HG03064 (cell line): ENCODE results near the gene GGT7.
"Not testable (repeated sequence)": the region's sequence is repeated elsewhere in the genome, so short reads cannot be mapped to it uniquely, and the experiment has no call there.

Source experiments
- ATAC-seq: cut with Tn5 transposase; IDR thresholded peaks from one replicate; pipeline ENCODE4 v1.9.1; 2021; ENCODE audit warnings: low read depth; ENCODE audit not compliant: unreplicated experiment

Gene GGT7

DNA sequence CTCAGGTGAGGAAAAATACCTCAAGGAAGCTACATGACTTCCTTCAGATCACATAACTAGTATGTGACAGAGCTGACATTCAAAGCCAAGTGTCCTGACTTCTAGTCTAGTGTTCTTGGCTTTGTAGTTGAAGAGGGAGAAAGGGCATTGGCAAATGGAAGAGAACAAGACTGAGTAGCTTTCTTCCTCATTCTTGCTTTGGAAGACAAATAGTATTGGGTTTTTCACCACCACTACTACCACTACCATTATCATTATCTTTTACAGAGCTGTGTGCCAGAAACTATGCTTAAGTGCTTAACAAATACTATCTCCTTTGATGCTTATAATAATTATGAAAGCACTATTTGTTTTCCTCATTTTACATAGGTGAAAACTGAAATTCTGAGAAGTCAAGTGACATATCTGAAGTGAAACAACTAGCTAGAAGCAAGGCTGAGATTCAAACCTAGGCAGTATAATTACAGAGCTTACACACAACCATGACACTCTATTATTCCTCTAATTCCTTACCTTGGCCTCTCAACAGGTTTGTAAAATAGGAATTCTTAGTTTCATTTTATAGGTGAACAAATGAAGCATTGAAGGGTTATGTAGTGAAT, 10.5 kb upstream of the GGT7 start:
- ATAC-seq: no peak

DNA sequence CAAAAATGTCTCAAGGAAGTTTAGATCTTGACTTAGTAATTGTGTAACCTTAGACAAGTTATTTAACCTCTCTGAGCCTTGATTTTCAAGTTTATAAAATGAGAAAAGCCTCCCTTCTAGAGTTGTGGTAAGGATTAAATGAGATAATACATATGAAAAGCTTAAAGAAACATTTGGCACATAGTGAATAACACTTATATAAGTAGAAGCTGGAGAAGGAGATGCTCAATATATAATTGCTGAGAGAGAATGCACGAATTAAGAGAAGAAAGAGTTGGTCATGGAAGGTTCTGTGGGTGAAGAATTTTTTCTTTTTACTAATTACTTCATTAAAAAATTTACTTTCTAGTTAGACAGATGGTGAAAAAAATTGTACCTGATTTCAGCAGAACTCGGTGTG, 9.0 kb upstream of the GGT7 start:
- ATAC-seq: no peak

- ATAC-seq: not testable (repeated sequence)
These were observed 8.3 kb upstream of the GGT7 start for GRCh38 chr20:34880971-34881370.

DNA sequence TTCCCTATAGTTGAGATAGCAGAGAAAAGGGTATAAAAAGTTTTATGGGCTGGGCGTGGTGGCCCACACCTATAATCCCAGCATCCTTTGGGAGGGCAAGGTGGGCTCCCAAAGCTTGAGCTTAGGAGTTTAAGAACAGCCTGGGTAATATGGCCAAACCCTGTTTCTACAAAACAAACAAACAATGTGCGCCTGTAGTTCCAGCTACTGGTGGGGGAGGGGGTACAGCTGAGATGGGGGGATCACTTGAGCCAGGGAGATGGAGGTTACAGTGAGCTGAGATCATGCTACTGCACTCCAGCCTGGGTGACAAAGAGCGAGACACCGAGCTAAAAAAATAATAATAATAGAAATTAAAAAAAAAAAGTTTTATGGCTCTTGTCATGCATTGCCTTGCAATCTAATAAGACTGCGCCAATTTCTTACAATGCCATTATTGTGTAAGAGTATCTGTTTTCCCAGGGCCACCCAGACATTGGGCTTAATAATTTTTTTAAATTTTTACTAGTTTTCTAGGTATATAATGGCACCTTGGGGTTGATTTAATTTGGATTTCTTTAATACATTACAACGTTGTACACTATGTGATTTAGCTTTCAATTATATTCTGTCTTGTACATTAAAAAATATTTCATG, 7.7 kb upstream of the GGT7 start:
- ATAC-seq: no peak

- peak; percentile 51 for ATAC-seq
These were observed 4.0 kb upstream of the GGT7 start, which contains the start of gene ACSS2 for GRCh38 chr20:34876406-34877282. Gene ACSS2, plus strand, starts transcription at chr20:34876612. Its CDS starts 34 bp downstream, at chr20:34876646.

GRCh38 chr20:34875642-34876405, 3.2 kb upstream of the GGT7 start:
- peak; percentile 52 for ATAC-seq

DNA sequence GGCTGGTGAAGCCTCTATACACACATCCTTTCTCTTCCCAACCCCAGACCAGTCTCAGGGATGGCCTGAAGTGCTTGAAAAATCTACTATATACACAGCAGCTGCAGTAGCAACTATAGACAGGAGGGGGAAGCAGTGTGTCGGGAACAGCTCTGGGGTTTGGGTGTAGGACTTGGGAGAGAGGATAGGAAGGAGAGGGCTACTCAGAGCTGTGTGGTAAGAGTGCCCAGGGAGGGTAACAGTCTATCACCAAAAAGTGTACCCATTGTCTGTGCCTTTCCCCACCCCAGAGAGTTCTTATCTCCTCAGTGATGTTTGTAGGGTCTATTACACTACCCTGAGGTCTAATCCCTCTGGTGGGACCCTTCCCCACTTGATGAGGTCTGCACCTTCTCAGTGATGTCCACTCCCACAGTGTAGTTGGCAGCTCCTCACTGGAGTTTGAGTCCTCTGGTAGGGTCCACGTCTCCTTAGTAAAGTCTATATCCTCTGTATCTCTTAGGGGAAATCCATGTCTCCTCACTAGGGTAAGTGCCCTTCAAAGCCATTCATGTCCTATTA, 1.5 kb upstream of the GGT7 start:
- ATAC-seq: no peak

- no peak for ATAC-seq
These were observed 982 bp upstream of the GGT7 start for GRCh38 chr20:34873583-34874093.

GRCh38 chr20:34871966-34872621, 562 bp downstream of the GGT7 start:
- ATAC-seq: no peak

DNA sequence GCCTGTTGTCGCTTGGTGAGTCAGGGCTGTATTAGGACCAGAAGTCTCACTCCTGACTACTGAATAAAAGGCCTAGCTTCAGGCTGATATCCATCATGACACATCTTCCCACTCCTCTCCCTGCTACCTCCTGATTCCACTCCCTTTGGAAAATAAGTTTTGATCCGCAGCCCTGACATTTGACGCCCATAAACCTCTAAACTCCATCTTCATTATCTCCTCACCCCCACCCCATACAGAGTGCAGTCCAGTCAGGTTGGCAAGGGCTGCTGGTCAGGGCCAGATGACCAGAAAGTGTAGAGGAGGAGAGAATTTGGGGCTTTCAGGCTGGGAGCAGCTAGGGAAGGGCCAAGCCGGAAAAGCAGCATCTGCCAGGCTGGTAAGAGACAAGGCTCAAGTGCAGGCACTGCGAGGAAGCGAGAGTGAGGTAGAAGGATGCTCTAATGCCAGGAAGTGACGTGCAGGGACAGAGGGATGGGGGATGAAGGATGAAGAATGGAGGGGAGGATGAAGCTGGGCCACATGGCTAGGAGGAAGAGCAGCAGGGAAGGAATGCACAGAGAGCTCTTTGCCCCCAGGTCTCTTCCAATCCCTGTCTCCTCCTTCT, 1.2 kb downstream of the GGT7 start:
- no peak for ATAC-seq

GRCh38 chr20:34864216-34864615, 8.4 kb downstream of the GGT7 start:
- ATAC-seq: no peak

GRCh38 chr20:34863421-34863965, 9.2 kb downstream of the GGT7 start:
- no peak for ATAC-seq

- no peak for ATAC-seq
These were observed 9.9 kb downstream of the GGT7 start for GRCh38 chr20:34862724-34863123.

GRCh38 chr20:34861386-34862084, 11.1 kb downstream of the GGT7 start:
- ATAC-seq: no peak

DNA sequence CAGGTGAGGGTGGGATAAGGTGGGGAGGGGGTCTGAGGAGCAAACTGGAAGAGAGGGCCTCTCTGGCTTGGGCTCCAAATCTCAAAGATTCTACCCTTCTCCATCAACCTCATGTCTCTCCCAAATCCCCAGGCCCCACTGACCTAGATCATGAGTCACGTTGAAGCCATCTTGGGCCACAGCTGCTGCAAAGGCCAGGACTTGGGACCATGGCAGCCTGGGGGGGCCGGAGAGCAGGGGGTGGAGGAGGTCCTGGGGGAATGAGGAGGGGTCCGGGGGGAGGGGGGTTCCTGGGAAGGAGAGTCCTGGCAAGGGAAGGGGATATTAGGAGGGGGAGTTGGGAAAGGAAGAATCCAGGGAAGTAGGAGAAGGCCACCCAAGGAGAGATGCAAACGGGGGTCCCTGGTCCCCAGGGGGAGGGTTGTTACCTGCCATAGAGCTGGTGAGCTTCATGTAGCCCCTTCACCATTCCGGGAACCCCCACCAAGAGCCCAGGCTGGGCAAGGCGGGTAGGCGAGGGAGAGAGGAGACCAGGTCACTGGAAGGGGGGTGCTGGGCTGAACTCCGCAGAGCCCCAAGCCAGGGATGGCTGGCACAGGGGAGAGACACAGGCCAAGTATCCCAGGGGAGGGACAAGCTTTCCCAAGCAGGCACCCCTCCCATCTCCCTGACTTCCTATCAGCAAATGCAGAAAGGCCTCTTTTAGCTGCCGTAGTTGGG, 12.7 kb downstream of the GGT7 start:
- ATAC-seq: no peak

DNA sequence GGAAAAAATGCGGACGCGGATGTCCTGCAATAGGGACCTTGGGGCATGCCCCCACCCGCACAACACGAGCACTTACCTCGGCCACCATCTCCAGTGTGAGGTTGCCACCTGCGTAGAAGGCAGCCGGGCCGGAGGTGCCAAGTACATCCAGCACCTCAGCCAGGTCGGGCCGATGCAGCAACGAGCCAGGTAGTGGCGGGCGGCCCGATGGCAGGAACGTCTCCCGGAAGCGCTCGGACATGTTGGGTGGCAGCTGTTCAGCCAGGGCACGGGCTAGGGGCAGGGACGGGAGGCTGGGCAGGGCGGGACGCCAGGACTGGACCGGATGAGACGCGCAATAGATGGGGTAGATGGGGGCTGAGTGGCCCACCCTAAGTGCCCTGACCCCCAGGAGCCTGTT, 13.3 kb downstream of the GGT7 start:
- ATAC-seq: no peak

DNA sequence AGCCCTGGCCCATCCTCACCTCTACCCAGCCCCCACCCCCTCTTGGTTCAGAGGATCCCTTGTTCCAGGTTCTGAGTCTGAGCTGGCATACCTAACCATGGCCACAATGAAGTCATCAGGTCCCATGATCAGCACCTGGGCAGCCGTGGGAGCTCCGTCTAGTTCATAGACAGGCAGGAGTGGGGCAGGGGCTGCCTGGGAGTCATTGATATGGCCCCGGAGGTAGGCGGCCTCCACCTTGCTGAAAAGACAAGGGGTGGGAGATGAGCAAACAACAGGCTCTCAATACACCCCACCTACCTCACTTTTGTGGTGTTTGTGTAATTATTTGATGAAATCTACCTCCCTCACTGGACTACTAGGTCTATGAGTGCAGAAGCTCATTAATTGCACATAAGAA, 20.4 kb downstream of the GGT7 start:
- no peak for ATAC-seq

- no peak for ATAC-seq
These were observed 21.7 kb downstream of the GGT7 start for GRCh38 chr20:34850969-34851368.
